Measurements from ENCODE around the gene ZBTB48. TPM values are rescaled to one million over a fixed set of nuclear protein-coding genes. Genes with fewer than 3 reads are reported as not detected.
"Not testable (repeated sequence)": the region's sequence is repeated elsewhere in the genome, so short reads cannot be mapped to it uniquely, and the experiment has no call there.

ZBTB48 gene
- total RNA-seq, 1 experiment from 2014 or later: 35.3 TPM

DNA sequence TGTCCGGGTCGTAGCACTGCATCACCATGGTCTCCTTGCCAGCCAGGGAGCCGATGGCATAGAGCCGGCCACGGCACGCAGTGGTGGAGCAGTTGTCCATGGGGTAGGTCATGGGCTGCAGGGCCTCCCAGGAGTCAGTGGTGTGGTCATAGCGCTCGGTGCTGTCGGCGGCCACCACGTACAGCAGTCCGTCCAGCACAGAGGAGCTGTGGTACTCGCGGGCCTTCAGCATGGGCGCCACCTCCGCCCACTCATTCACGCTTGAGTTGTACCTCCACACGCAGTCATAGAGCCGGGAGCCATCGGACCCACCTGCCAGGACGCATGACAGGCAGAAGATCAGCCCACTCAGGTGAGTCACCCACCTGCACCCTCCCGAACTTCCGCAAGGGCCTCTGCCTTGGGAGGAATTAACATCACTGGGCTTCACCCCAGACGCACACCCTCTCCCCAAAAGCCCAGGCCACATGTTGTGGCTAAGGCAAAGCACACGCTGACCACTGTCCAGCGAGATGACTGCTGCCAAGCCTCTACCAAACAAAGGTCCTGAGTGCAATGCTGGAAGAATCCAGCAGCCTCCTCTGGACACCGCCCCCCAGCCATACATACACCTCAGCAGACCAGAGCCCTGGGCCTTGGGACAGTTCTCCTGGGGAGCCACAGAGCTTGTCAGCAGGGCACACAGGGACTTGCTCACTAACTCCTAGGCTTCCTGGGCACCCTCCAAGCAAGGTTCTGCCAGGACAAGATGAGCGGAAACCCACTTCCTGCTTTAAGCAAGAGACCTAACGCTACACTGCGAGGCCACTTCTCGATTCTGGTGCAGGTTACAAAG, 19.6 kb downstream of the ZBTB48 start:
- Histone ChIP-seq H3K9me3 (ENCODE audit: low read depth, low read length, poor library complexity, severe bottlenecking) (no peaks in the 10 kb centered on the region), H3K27me3 (replicated peaks; ENCODE audit: insufficient read depth, low read depth, low read length, poor library complexity) (no peaks in the 10 kb centered on the region), H3K36me3 (ENCODE audit: insufficient read depth, low read length, poor library complexity, severe bottlenecking) (peaks cover 43% of the 10 kb centered on the region), H3K4me1 (ENCODE audit: insufficient read depth, low read length, poor library complexity, severe bottlenecking) (peaks cover 11% of the 10 kb centered on the region), H3K4me3 (ENCODE audit: low read depth, low read length, poor library complexity, severe bottlenecking) (no peak overlapping the region), H3K27ac (ENCODE audit: low read depth, low read length, poor library complexity, severe bottlenecking) (no peak overlapping the region)
- no peak for DNase-seq (ENCODE audit: low spot score)
- POLR2A ChIA-PET (ENCODE audit: low non-redundant PET): no interaction called here
- TF ChIP-seq, protein P1, sequence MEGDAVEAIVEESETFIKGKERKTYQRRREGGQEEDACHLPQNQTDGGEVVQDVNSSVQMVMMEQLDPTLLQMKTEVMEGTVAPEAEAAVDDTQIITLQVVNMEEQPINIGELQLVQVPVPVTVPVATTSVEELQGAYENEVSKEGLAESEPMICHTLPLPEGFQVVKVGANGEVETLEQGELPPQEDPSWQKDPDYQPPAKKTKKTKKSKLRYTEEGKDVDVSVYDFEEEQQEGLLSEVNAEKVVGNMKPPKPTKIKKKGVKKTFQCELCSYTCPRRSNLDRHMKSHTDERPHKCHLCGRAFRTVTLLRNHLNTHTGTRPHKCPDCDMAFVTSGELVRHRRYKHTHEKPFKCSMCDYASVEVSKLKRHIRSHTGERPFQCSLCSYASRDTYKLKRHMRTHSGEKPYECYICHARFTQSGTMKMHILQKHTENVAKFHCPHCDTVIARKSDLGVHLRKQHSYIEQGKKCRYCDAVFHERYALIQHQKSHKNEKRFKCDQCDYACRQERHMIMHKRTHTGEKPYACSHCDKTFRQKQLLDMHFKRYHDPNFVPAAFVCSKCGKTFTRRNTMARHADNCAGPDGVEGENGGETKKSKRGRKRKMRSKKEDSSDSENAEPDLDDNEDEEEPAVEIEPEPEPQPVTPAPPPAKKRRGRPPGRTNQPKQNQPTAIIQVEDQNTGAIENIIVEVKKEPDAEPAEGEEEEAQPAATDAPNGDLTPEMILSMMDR (conservative IDR thresholded peaks at IDR 0.05; ENCODE audit: low read depth, low read length): no peak
- no peak for TF ChIP-seq EZH2 (IDR thresholded peaks at IDR 0.05; ENCODE audit: borderline replicate concordance, low read depth, low read length, poor library complexity, severe bottlenecking)
- intact Hi-C loops (cut with micrococcal nuclease; ENCODE audit: unreplicated experiment): no loop called here
- CTCF ChIA-PET: no interaction called here
- BruUV-seq (replicated peaks): no TSS peak

DNA sequence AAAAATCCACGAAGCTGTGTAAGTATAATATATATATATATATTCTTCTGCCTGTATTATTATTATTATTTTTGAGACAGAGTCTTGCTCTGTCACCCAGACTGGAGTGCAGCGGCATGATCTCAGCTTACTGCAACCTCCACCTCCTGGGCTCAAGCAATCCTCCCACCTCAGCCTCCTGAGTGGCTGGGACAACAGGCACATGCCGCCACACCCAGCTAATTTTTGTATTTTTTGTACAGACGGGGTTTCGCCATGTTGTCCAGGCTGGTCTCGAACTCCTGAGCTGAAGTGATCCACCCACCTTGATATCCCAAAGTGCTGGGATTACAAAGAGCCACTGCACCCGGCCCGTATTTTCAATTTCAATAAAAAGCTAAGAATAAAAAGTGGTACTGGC, 20.2 kb downstream of the ZBTB48 start:
- BruUV-seq (replicated peaks); POLR2A ChIA-PET (ENCODE audit: low non-redundant PET); DNase-seq (ENCODE audit: low spot score); H3K27me3 ChIP-seq (replicated peaks; ENCODE audit: insufficient read depth, low read depth, low read length, poor library complexity); H3K9me3 ChIP-seq (ENCODE audit: low read depth, low read length, poor library complexity, severe bottlenecking); intact Hi-C loops (cut with micrococcal nuclease; ENCODE audit: unreplicated experiment); CTCF ChIA-PET: not testable (repeated sequence)
- Histone ChIP-seq H3K27ac (ENCODE audit: low read depth, low read length, poor library complexity, severe bottlenecking) (peak overlapping the region; percentile 75), H3K36me3 (ENCODE audit: insufficient read depth, low read length, poor library complexity, severe bottlenecking) (peaks cover 41% of the 10 kb centered on the region), H3K4me3 (ENCODE audit: low read depth, low read length, poor library complexity, severe bottlenecking) (peak overlapping the region; percentile 89), H3K4me1 (ENCODE audit: insufficient read depth, low read length, poor library complexity, severe bottlenecking) (peaks cover 11% of the 10 kb centered on the region)

DNA sequence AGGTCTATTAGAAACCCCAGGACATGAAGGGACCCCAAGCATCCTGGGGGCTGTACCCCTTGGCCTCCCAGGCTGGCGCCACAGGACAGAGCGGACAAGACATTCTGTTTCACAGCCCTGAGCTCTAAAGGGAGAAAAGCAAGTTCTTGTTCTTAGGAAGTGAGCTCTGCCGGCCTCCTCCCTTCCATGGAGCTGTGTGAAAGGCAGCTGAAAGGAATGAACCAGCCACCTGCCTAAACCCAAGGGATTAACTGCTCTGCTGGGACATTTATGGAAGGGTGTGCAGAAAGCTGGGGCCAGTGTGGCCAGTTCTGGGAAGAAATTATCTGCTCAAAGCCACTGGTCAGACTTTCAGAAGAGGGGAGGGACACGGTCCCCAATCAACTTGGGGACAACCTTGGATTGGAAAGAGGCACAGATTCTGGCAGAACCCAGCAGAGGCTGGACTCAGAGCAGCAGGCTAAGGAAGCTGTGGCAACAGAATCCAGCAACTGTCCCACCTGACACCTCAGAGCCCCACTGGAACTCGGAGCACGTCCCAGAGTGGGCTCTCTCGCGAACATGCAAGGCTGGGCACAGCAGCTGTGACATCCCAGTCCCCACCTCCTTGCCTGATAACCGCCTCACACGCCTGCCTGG, 20.7 kb downstream of the ZBTB48 start:
- peak overlapping the region; percentile 89 for H3K4me3 ChIP-seq (ENCODE audit: low read depth, low read length, poor library complexity, severe bottlenecking)
- H3K4me1 ChIP-seq (ENCODE audit: insufficient read depth, low read length, poor library complexity, severe bottlenecking): peaks cover 11% of the 10 kb centered on the region
- TF ChIP-seq EZH2 (IDR thresholded peaks at IDR 0.05; ENCODE audit: borderline replicate concordance, low read depth, low read length, poor library complexity, severe bottlenecking): no peak
- peaks cover 36% of the 10 kb centered on the region for H3K36me3 ChIP-seq (ENCODE audit: insufficient read depth, low read length, poor library complexity, severe bottlenecking)
- CTCF ChIA-PET: no interaction called here
- H3K9me3 ChIP-seq (ENCODE audit: low read depth, low read length, poor library complexity, severe bottlenecking): no peaks in the 10 kb centered on the region
- TSS peak; percentile 52 for BruUV-seq (replicated peaks)
- H3K27ac ChIP-seq (ENCODE audit: low read depth, low read length, poor library complexity, severe bottlenecking): peak overlapping the region; percentile 75
- no peaks in the 10 kb centered on the region for H3K27me3 ChIP-seq (replicated peaks; ENCODE audit: insufficient read depth, low read depth, low read length, poor library complexity)
- intact Hi-C loops (cut with micrococcal nuclease; ENCODE audit: unreplicated experiment): no loop called here
- POLR2A ChIA-PET (ENCODE audit: low non-redundant PET): interaction anchor here (0.5 kb wide), 1 partner anchor 21 kb away, joined by 3 read pairs; no protein-coding TSS in a partner anchor
- no peak for DNase-seq (ENCODE audit: low spot score)

DNA sequence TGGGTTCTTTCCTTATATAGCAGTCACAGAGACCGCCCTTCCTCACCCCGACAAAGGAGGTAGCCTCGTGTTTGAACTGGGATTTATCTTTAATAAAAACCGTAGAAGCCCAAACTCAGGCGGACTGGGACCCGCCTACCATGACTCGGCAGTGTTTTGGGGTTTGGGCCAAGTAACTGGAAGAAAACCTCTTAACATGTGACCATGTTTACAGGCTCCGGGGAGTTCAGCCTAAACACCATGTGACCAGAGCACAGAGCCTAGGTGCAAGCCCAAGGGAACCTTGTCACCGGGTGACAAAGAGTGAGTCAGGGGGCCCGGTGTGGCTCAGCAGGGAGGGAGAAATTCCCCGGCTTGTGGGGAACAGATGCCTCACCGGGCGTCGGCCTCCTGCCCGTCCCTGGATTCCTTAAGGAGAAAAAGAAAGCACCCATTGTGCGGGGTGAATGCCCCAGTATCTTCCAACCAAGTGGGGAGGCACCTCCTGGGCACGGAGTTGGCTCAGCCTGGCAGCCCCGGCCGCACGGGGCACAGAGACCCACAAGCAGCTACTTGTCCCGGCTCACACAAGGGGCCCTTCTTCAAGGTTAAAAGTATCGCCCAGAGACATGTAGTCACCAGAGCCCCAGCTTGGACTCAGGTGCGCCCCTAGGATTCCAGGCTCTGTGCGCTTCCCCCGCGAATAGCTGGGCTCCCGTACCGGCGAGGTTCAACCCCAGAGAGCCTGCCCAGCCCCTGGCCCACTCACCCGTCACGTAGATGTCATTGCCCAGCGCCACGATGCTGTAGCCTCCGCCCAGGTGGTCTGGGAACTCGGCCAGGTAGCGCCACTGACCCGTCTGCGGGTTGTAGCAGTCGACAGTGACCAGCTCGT, 21.5 kb downstream of the ZBTB48 start:
- BruUV-seq (replicated peaks): no TSS peak
- POLR2A ChIA-PET (ENCODE audit: low non-redundant PET): no interaction called here
- Histone ChIP-seq H3K4me1 (ENCODE audit: insufficient read depth, low read length, poor library complexity, severe bottlenecking) (peaks cover 11% of the 10 kb centered on the region), H3K27ac (ENCODE audit: low read depth, low read length, poor library complexity, severe bottlenecking) (peak overlapping the region; percentile 75), H3K4me3 (ENCODE audit: low read depth, low read length, poor library complexity, severe bottlenecking) (peak overlapping the region; percentile 89), H3K36me3 (ENCODE audit: insufficient read depth, low read length, poor library complexity, severe bottlenecking) (peaks cover 29% of the 10 kb centered on the region), H3K27me3 (replicated peaks; ENCODE audit: insufficient read depth, low read depth, low read length, poor library complexity) (no peaks in the 10 kb centered on the region), H3K9me3 (ENCODE audit: low read depth, low read length, poor library complexity, severe bottlenecking) (no peaks in the 10 kb centered on the region)
- peak; percentile 78 for DNase-seq (ENCODE audit: low spot score)
- no peak for TF ChIP-seq EZH2 (IDR thresholded peaks at IDR 0.05; ENCODE audit: borderline replicate concordance, low read depth, low read length, poor library complexity, severe bottlenecking)
- TF ChIP-seq, protein P1 (conservative IDR thresholded peaks at IDR 0.05; ENCODE audit: low read depth, low read length): no peak
- CTCF ChIA-PET: no interaction called here
- intact Hi-C loops (cut with micrococcal nuclease; ENCODE audit: unreplicated experiment): no loop called here

Data from A673 (cell line).